HEK293 (cell line): ENCODE measurements around the gene CACNA1C.

ENCODE experiments used
- CTCF ChIA-PET: fragments of 350-600 bp; formaldehyde crosslinking; extraction: SDS; loops from one replicate; lab custom pipeline; 2021; ENCODE audit warnings: antibody characterized with exemption; lab: Yijun Ruan, JAX
- POLR2A ChIA-PET: fragments of 300-600 bp; formaldehyde crosslinking; extraction: SDS; loops from one replicate; lab custom pipeline; 2020; ENCODE audit warnings: antibody characterized with exemption, inconsistent platforms; lab: Yijun Ruan, JAX
- H3K27ac ChIP-seq: fragments of 200-500 bp; sonication (Bioruptor generic); 2 replicates; pipeline ENCODE4 v1.5.1; 2014; ENCODE audit warnings: low read depth, low read length, control low read depth, inconsistent platforms; ENCODE audit errors: extremely low read depth
- H3K36me3 ChIP-seq, 2 experiments: fragments of 200-500 bp in 1 of 2; sonication (Bioruptor generic) in 1 of 2; 1 replicate in 1 of 2; 2 replicates in 1 of 2; pipeline ENCODE4 v1.5.1; 2014 to 2017; ENCODE audit warnings: inconsistent platforms in 2 of 2, low read length in 2 of 2; ENCODE audit not compliant: control insufficient read depth in 2 of 2, insufficient read depth in 1 of 2
- H3K4me1 ChIP-seq: fragments of 200-500 bp; sonication (Bioruptor generic); 2 replicates; pipeline ENCODE4 v1.5.1; 2014; ENCODE audit warnings: mild to moderate bottlenecking, low read length, inconsistent platforms; ENCODE audit not compliant: control insufficient read depth, insufficient read depth
- H3K4me3 ChIP-seq: 2 replicates; pipeline ENCODE4 v1.5.1; 2011; ENCODE audit warnings: low read depth, mild to moderate bottlenecking, control low read depth, low read length, moderate library complexity
- H3K9me3 ChIP-seq: fragments of 200-500 bp; sonication (Bioruptor generic); 2 replicates; pipeline ENCODE4 v1.5.1; 2014; ENCODE audit warnings: low read depth, low read length, inconsistent platforms; ENCODE audit not compliant: control insufficient read depth, insufficient read depth
- ELK4 ChIP-seq: IDR thresholded peaks from 2 replicates; pipeline ENCODE4 v1.6.1; 2011; ENCODE audit warnings: mild to moderate bottlenecking, low read depth, low read length, borderline replicate concordance
- KLF1 ChIP-seq: fragments of 450-650 bp; formaldehyde crosslinking; IDR thresholded peaks from 2 replicates; pipeline ENCODE4 v1.5.1; 2016; ENCODE audit warnings: missing biosample characterization, missing genetic modification characterization
- MYNN ChIP-seq: fragments of 450-650 bp; formaldehyde crosslinking; IDR thresholded peaks from 2 replicates; pipeline ENCODE4 v1.5.1; 2016; ENCODE audit warnings: missing biosample characterization, missing genetic modification characterization, borderline replicate concordance
- TRIM28 ChIP-seq: IDR thresholded peaks from 2 replicates; pipeline ENCODE4 v1.6.1; 2011; ENCODE audit warnings: low read length, control low read depth, borderline replicate concordance
- ZEB2 ChIP-seq: fragments of 450-650 bp; formaldehyde crosslinking; IDR thresholded peaks from 2 replicates; pipeline ENCODE4 v1.5.1; 2016; ENCODE audit warnings: missing biosample characterization, missing genetic modification characterization
- ZIC2 ChIP-seq: fragments of 450-650 bp; formaldehyde crosslinking; IDR thresholded peaks from 2 replicates; pipeline ENCODE4 v1.5.1; 2016; ENCODE audit warnings: missing biosample characterization, missing genetic modification characterization
- ZNF112 ChIP-seq: fragments of 450-650 bp; formaldehyde crosslinking; IDR thresholded peaks from 2 replicates; pipeline ENCODE4 v1.5.0; 2017; ENCODE audit warnings: missing biosample characterization, missing genetic modification characterization
- ZNF157 ChIP-seq: fragments of 450-650 bp; formaldehyde crosslinking; IDR thresholded peaks from 2 replicates; pipeline ENCODE4 v1.5.1; 2016; ENCODE audit warnings: missing biosample characterization, missing genetic modification characterization
- ZNF169 ChIP-seq: fragments of 450-650 bp; formaldehyde crosslinking; IDR thresholded peaks from 2 replicates; pipeline ENCODE4 v1.5.1; 2016; ENCODE audit warnings: missing biosample characterization, missing genetic modification characterization
- ZNF274 ChIP-seq, 2 experiments: fragments of 200-500 bp in 1 of 2; fragments of 450-650 bp in 1 of 2; sonication (Bioruptor generic) in 1 of 2; formaldehyde crosslinking in 1 of 2; IDR thresholded peaks; 2 replicates each; pipeline versions ENCODE4 v1.5.1 to v1.6.1; 2014 to 2016; ENCODE audit warnings: borderline replicate concordance in 1 of 2, inconsistent platforms in 1 of 2, low read length in 1 of 2, missing biosample characterization in 1 of 2, missing genetic modification characterization in 1 of 2
- ZNF350 ChIP-seq: fragments of 450-650 bp; formaldehyde crosslinking; IDR thresholded peaks from 2 replicates; pipeline ENCODE4 v1.5.0; 2017; ENCODE audit warnings: missing biosample characterization, mild to moderate bottlenecking, missing genetic modification characterization
- ZNF416 ChIP-seq: fragments of 450-650 bp; formaldehyde crosslinking; IDR thresholded peaks from 2 replicates; pipeline ENCODE4 v1.5.1; 2016; ENCODE audit warnings: missing biosample characterization, missing genetic modification characterization
- ZNF433 ChIP-seq: fragments of 450-650 bp; formaldehyde crosslinking; IDR thresholded peaks from 2 replicates; pipeline ENCODE4 v1.5.1; 2016; ENCODE audit warnings: missing biosample characterization, missing genetic modification characterization, low read depth
- ZNF544 ChIP-seq: fragments of 450-650 bp; formaldehyde crosslinking; IDR thresholded peaks from 2 replicates; pipeline ENCODE4 v1.5.0; 2017; ENCODE audit warnings: missing biosample characterization, missing genetic modification characterization
- ZNF555 ChIP-seq: fragments of 450-650 bp; formaldehyde crosslinking; conservative IDR thresholded peaks from 2 replicates; pipeline ENCODE4 v1.5.1; 2017; ENCODE audit warnings: missing biosample characterization, mild to moderate bottlenecking, missing genetic modification characterization, inconsistent platforms
- ZNF558 ChIP-seq: fragments of 450-650 bp; formaldehyde crosslinking; IDR thresholded peaks from 2 replicates; pipeline ENCODE4 v1.5.1; 2016; ENCODE audit warnings: missing biosample characterization, missing genetic modification characterization
- ZNF596 ChIP-seq: fragments of 450-650 bp; IDR thresholded peaks from 2 replicates; pipeline ENCODE4 v1.5.0; 2018; ENCODE audit warnings: missing biosample characterization, mild to moderate bottlenecking, missing genetic modification characterization, moderate library complexity
- ZNF600 ChIP-seq: fragments of 450-650 bp; formaldehyde crosslinking; IDR thresholded peaks from 2 replicates; pipeline ENCODE4 v1.5.1; 2016; ENCODE audit warnings: missing biosample characterization, missing genetic modification characterization
- ZNF660 ChIP-seq: fragments of 450-650 bp; IDR thresholded peaks from 2 replicates; pipeline ENCODE4 v1.5.1; 2018; ENCODE audit warnings: missing biosample characterization, mild to moderate bottlenecking, missing genetic modification characterization
- ZNF747 ChIP-seq: fragments of 450-650 bp; formaldehyde crosslinking; IDR thresholded peaks from 2 replicates; pipeline ENCODE4 v1.5.1; 2016; ENCODE audit warnings: missing biosample characterization, missing genetic modification characterization
- ZNF792 ChIP-seq: fragments of 450-650 bp; formaldehyde crosslinking; IDR thresholded peaks from 2 replicates; pipeline ENCODE4 v1.5.1; 2016; ENCODE audit warnings: missing biosample characterization, missing genetic modification characterization
- TF ChIP-seq, protein P1 (sequence below): fragments of 450-650 bp; formaldehyde crosslinking; IDR thresholded peaks from 2 replicates; pipeline ENCODE4 v1.5.1; 2017; ENCODE audit warnings: missing biosample characterization, missing genetic modification characterization
- TF ChIP-seq, protein P2 (sequence below): fragments of 450-650 bp; formaldehyde crosslinking; IDR thresholded peaks from 2 replicates; pipeline ENCODE4 v1.5.1; 2017; ENCODE audit warnings: missing biosample characterization, missing genetic modification characterization

CACNA1C gene

DNA sequence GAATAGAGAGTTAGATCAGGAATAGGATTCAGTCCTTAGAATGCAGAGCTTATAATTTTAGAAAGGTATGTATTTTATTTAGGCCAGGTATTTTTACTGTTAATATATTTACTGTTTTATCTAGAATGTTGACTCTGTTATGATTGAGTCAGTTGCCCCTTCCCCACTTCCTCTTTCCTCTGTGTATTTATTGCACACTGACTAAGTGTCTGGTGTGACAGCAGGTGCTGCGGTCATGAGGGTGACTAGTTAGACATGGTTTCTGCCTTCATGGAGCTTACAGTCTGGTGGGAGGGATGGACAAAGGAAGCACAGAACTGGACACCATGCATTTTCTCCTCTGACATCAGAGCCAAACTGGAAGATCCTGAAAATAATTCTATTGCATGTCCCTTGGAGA is 159.8 kb downstream of the CACNA1C start:
- no peaks in the 10 kb centered on the region for H3K9me3 ChIP-seq
- H3K27ac ChIP-seq = no peak overlapping the region
- TF ChIP-seq ZNF555 (no peak), ELK4 (no peak), ZNF274 (IDR thresholded peaks at IDR 0.05; ENCODE audit: low read length) (no peak), ZNF274 (tag by site-specific recombination; IDR thresholded peaks at IDR 0.05; ENCODE audit: borderline replicate concordance) (no peak), ZNF596 (tag by site-specific recombination) (no peak)
- ChIA-PET CTCF (interaction anchor here (1.6 kb wide), 1 partner anchor 11 kb away, joined by 5 read pairs; no protein-coding TSS in a partner anchor), POLR2A (interaction anchor here (1.7 kb wide), 1 partner anchor 16 kb away, joined by 3 read pairs; no protein-coding TSS in a partner anchor)
- H3K36me3 ChIP-seq = no peaks in the 10 kb centered on the region
- H3K4me1 ChIP-seq = no peaks in the 10 kb centered on the region
- no peak overlapping the region for H3K4me3 ChIP-seq

DNA sequence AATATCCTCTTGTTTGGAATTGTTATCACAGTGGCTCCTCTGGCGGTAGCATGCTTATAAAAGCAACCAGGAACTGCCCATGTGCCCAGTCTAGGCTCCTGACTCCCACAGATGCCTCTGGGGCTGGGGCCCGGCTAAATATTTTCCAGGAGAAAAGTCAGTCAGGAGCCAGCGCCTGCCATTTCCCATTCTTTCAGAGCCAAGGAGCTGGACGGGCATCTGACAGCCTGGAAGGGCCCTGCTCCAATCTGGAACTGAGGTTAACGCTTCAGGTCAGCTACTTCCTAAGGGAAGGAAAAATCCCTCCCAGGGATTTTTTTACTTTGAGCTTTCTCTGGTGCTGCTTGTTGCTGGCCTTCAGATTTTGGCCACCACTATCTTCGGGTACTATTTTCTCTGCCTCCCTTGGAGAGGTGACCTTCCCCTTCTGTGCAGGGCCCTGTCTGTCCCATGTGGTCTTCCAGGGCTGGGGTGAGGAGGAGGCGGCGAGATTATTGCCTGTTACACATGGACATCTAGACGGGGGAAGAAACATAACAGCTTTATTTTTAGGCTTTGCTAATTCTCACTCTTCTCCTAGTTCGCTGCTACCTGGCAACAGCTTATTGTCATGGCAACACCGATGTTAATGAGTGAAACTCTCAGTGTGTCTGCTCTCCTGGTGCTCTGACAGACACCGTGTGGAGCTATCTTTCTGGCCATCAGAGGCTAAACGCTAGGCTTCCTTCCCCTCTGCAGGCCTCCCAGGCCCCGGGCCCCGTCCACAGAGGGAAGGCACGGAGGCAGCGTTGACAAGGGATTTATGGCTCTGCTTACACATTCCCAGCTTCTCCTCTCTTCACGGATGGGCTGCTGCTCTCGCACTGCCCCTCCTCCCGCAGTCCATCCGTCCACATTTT is 160.4 kb downstream of the CACNA1C start:
- Histone ChIP-seq H3K9me3 (no peaks in the 10 kb centered on the region), H3K4me3 (no peak overlapping the region), H3K36me3 (no peaks in the 10 kb centered on the region), H3K4me1 (no peaks in the 10 kb centered on the region)
- POLR2A ChIA-PET = interaction anchor here (1.7 kb wide), 1 partner anchor 15 kb away, joined by 3 read pairs; no protein-coding TSS in a partner anchor
- CTCF ChIA-PET = interaction anchor here (1.6 kb wide), 1 partner anchor 10 kb away, joined by 5 read pairs; no protein-coding TSS in a partner anchor
- TF ChIP-seq ZNF660 (tag by site-specific recombination) (no peak), ZIC2 (peak; percentile 26; the same call in 1 of the 2 replicates), MYNN (0 out of 2 replicates have a peak, but pooled peaks have one; percentile 39), TRIM28 (0 out of 2 replicates have a peak, but pooled peaks have one; percentile 31)
- TF ChIP-seq, protein P1, sequence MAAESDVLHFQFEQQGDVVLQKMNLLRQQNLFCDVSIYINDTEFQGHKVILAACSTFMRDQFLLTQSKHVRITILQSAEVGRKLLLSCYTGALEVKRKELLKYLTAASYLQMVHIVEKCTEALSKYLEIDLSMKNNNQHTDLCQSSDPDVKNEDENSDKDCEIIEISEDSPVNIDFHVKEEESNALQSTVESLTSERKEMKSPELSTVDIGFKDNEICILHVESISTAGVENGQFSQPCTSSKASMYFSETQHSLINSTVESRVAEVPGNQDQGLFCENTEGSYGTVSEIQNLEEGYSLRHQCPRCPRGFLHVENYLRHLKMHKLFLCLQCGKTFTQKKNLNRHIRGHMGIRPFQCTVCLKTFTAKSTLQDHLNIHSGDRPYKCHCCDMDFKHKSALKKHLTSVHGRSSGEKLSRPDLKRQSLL (tag by site-specific recombination) = no peak
- TF ChIP-seq, all 188 proteins: peak for 3
- no peak overlapping the region for H3K27ac ChIP-seq

DNA sequence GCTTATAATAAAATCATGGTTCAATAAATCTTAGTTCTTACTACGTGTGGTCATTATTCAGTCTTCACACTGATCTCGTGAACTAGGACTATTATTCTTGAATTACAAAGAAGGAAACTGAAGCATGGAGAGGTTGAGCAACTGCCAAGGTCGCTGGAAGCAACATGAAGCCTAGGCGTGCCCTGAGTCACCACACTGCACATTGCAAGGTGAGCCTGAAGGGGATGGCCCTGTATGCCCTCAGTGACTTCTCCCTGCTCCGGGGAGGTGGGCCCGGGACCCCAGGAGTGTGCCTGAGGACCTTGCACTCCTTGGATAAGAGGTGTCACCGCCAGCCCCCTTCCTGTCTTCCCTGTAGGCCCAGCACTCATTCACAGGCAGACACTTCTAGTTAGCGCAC is 161.6 kb downstream of the CACNA1C start:
- CTCF ChIA-PET = no interaction called here
- Histone ChIP-seq H3K27ac (no peak overlapping the region), H3K36me3 (no peaks in the 10 kb centered on the region), H3K9me3 (no peaks in the 10 kb centered on the region), H3K4me1 (no peaks in the 10 kb centered on the region), H3K4me3 (no peak overlapping the region)
- POLR2A ChIA-PET = no interaction called here
- TF ChIP-seq ZNF747 (tag by site-specific recombination) = no peak
- no peak for TF ChIP-seq ZNF558
- TF ChIP-seq ZNF792 = no peak
- no peak for TF ChIP-seq ZNF544

DNA sequence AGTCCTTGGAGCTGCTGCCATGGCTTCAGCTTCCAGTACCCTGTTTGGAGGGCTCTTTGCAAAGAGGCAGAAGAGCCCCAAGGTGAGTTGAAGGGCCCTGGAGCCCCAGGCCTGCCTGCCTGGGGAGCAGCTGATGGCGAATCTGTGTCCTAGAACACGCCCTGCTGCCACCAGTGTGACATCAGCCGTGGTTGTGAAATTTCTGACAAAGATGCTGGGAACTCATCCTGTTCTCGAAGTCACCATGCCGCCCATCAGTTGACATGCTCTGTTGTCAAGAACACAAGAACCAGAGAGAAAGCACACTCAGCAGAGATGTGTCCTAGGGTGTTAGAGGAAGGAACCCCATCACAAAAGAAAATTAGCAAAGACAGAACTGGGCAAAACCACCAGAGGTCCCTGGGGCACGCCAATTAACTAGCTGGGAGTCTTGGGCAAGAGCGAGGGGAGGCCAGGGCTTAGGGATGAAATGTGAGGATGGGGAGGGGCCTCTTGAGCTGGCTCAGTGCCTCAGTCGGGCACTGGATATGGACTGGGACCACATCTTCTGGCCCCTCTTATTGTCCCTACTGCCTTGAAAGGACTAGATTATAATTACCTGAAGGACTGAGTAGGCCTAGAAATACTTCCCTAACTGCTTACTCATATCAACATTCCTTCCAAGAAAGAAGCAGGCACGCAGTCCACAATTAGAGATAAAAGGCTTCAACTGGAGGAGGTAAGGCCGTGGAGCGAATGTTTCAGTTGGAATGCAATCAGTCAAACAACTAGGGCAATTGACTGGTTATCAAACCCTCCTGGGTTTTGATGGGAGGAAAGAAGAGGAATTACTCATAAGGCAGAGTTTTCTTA is 163.1 kb downstream of the CACNA1C start:
- no peaks in the 10 kb centered on the region for H3K9me3 ChIP-seq
- no peak for TF ChIP-seq ZIC2
- no peak for TF ChIP-seq KLF1 (tag by site-specific recombination)
- TF ChIP-seq ZNF112 (tag by site-specific recombination) = no peak
- no peak for TF ChIP-seq ZNF157 (tag by site-specific recombination)
- no peak for TF ChIP-seq ZNF558
- TF ChIP-seq ZEB2 (tag by site-specific recombination) = no peak
- TF ChIP-seq ZNF350 (tag by site-specific recombination) = no peak
- no peak for TF ChIP-seq ZNF433
- TF ChIP-seq ZNF169 (tag by site-specific recombination) = no peak
- TF ChIP-seq ZNF416 (tag by site-specific recombination) = no peak
- TF ChIP-seq ZNF600 (tag by site-specific recombination) = no peak
- TF ChIP-seq, protein P2, sequence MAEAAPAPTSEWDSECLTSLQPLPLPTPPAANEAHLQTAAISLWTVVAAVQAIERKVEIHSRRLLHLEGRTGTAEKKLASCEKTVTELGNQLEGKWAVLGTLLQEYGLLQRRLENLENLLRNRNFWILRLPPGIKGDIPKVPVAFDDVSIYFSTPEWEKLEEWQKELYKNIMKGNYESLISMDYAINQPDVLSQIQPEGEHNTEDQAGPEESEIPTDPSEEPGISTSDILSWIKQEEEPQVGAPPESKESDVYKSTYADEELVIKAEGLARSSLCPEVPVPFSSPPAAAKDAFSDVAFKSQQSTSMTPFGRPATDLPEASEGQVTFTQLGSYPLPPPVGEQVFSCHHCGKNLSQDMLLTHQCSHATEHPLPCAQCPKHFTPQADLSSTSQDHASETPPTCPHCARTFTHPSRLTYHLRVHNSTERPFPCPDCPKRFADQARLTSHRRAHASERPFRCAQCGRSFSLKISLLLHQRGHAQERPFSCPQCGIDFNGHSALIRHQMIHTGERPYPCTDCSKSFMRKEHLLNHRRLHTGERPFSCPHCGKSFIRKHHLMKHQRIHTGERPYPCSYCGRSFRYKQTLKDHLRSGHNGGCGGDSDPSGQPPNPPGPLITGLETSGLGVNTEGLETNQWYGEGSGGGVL (tag by site-specific recombination) = no peak
- TF ChIP-seq, all 188 proteins: peak for 0
- no peak overlapping the region for H3K27ac ChIP-seq
- no peak overlapping the region for H3K4me3 ChIP-seq
- ChIA-PET POLR2A (no interaction called here), CTCF (no interaction called here)
- no peaks in the 10 kb centered on the region for H3K36me3 ChIP-seq
- no peaks in the 10 kb centered on the region for H3K4me1 ChIP-seq
